GM23338 (cell line): ENCODE data around the gene SLC8A1. TPM values are rescaled to one million over a fixed set of nuclear protein-coding genes. Genes with fewer than 3 reads are reported as not detected.

Experiments used
- ATAC-seq: fragments of 200-7000 bp; cut with Tn5 transposase; 3 replicates; pipeline ENCODE4 v1.9.1; 2020
- DNase-seq: peaks from one replicate; pipeline ENCODE4 v3.0.0-alpha.2; 2015; ENCODE audit warnings: low spot score
- H2AFZ ChIP-seq: fragments of 200-600 bp; sonication (generic); 2 replicates; pipeline ENCODE4 v1.8.0; 2016; ENCODE audit warnings: antibody characterized with exemption, mild to moderate bottlenecking, moderate library complexity
- H3F3A ChIP-seq: fragments of 200-600 bp; sonication (generic); replicated peaks from 2 replicates; pipeline ENCODE4 v1.8.0; 2017; ENCODE audit warnings: antibody characterized with exemption, mixed run types, low read depth
- H3K27ac ChIP-seq: fragments of 200-600 bp; sonication (generic); 2 replicates; pipeline ENCODE4 v1.6.1; 2016; ENCODE audit warnings: low read depth
- H3K27me3 ChIP-seq: fragments of 200-600 bp; sonication (generic); 2 replicates; pipeline ENCODE4 v1.8.0; 2016; ENCODE audit warnings: mild to moderate bottlenecking, mixed run types, moderate library complexity; ENCODE audit not compliant: insufficient read depth
- H3K36me3 ChIP-seq: fragments of 200-600 bp; sonication (generic); 2 replicates; pipeline ENCODE4 v1.8.0; 2016; ENCODE audit warnings: mild to moderate bottlenecking; ENCODE audit not compliant: insufficient read depth
- H3K4me1 ChIP-seq: fragments of 200-600 bp; sonication (generic); 2 replicates; pipeline ENCODE4 v1.8.0; 2016; ENCODE audit warnings: mild to moderate bottlenecking, moderate library complexity; ENCODE audit not compliant: insufficient read depth
- H3K4me2 ChIP-seq: fragments of 200-600 bp; sonication (generic); 2 replicates; pipeline ENCODE4 v1.7.1; 2017; ENCODE audit warnings: mixed run types
- H3K4me3 ChIP-seq: fragments of 200-600 bp; sonication (generic); 2 replicates; pipeline ENCODE4 v1.6.1; 2016; ENCODE audit warnings: mixed run types
- H3K79me2 ChIP-seq: fragments of 200-600 bp; sonication (generic); replicated peaks from 2 replicates; pipeline ENCODE4 v1.8.0; 2017; ENCODE audit warnings: mild to moderate bottlenecking; ENCODE audit not compliant: insufficient read depth
- H3K9me2 ChIP-seq: fragments of 200-600 bp; sonication (generic); 2 replicates; pipeline ENCODE4 v1.8.0; 2017; ENCODE audit not compliant: insufficient read depth
- H4K20me1 ChIP-seq: fragments of 200-600 bp; sonication (generic); replicated peaks from 2 replicates; pipeline ENCODE4 v1.8.0; 2017; ENCODE audit warnings: mild to moderate bottlenecking; ENCODE audit not compliant: insufficient read depth
- H3K27ac Mint-ChIP-seq: 2 replicates; pipeline ENCODE4 v1.8.0; 2020; ENCODE audit warnings: inconsistent platforms, mild to moderate bottlenecking, moderate library complexity, mixed read lengths
- H3K27me3 Mint-ChIP-seq: 3 replicates; pipeline ENCODE4 v1.8.0; 2022; ENCODE audit warnings: low read depth, mild to moderate bottlenecking, moderate library complexity, mixed read lengths, inconsistent platforms; ENCODE audit not compliant: insufficient read depth, poor library complexity
- H3K36me3 Mint-ChIP-seq: 3 replicates; pipeline ENCODE4 v1.8.0; 2021; ENCODE audit warnings: low read depth, mild to moderate bottlenecking, inconsistent platforms, moderate library complexity, mixed read lengths
- H3K4me1 Mint-ChIP-seq: 3 replicates; pipeline ENCODE4 v1.8.0; 2020; ENCODE audit warnings: mild to moderate bottlenecking, inconsistent platforms, mixed read lengths
- H3K4me3 Mint-ChIP-seq: 3 replicates; pipeline ENCODE4 v1.8.0; 2021; ENCODE audit warnings: moderate library complexity, mild to moderate bottlenecking, inconsistent platforms, mixed read lengths
- H3K9me3 Mint-ChIP-seq: 3 replicates; pipeline ENCODE4 v1.8.0; 2020; ENCODE audit warnings: moderate library complexity, mild to moderate bottlenecking, inconsistent platforms, mixed read lengths
- CREB1 ChIP-seq: fragments of 250-450 bp; sonication (Bioruptor Pico); IDR thresholded peaks from 2 replicates; pipeline ENCODE4 v1.5.0; 2020; ENCODE audit warnings: low read depth, mild to moderate bottlenecking, moderate library complexity
- EZH2 ChIP-seq: fragments of 200-600 bp; sonication (generic); IDR thresholded peaks from one replicate; pipeline ENCODE4 v1.8.0; 2017; ENCODE audit warnings: antibody characterized with exemption, mild to moderate bottlenecking, low read depth; ENCODE audit not compliant: unreplicated experiment
- EZH2phosphoT487 ChIP-seq: fragments of 200-600 bp; sonication (generic); IDR thresholded peaks from one replicate; pipeline ENCODE4 v1.8.1; 2018; ENCODE audit warnings: antibody characterized with exemption; ENCODE audit not compliant: unreplicated experiment
- JUNB ChIP-seq: IDR thresholded peaks from one replicate; pipeline ENCODE4 v1.6.1; 2016; ENCODE audit warnings: antibody characterized with exemption; ENCODE audit not compliant: unreplicated experiment
- NANOG ChIP-seq: IDR thresholded peaks from 2 replicates; pipeline ENCODE4 v1.6.1; 2016; ENCODE audit warnings: antibody characterized with exemption, borderline replicate concordance
- POLR2AphosphoS5 ChIP-seq: IDR thresholded peaks from 2 replicates; pipeline ENCODE4 v1.6.1; 2016; ENCODE audit warnings: antibody characterized with exemption, low read depth
- STAT1 ChIP-seq: IDR thresholded peaks from one replicate; pipeline ENCODE4 v1.6.1; 2016; ENCODE audit warnings: antibody characterized with exemption; ENCODE audit not compliant: unreplicated experiment
- ZNF114 ChIP-seq: fragments of 250-450 bp; sonication (Bioruptor Pico); IDR thresholded peaks from 2 replicates; pipeline ENCODE4 v1.5.0; 2020; ENCODE audit warnings: mild to moderate bottlenecking, moderate library complexity
- ZNF331 ChIP-seq: fragments of 250-450 bp; sonication (Bioruptor Pico); IDR thresholded peaks from 2 replicates; pipeline ENCODE4 v1.5.0; 2020; ENCODE audit warnings: low read depth, mild to moderate bottlenecking, moderate library complexity
- polyA plus RNA-seq: library from polyadenylated mRNA; unstranded; fragments of >200 nt; fragmentation: Nextera tagmentation; extraction: Ambion mirVana; gene quantifications from 2 replicates; pipeline ENCODE4 v1.2.1, GENCODE V29; 2016
- total RNA-seq: library from RNA; depleted of rRNA; stranded (reverse); fragments of >200 nt; shearing (Covaris generic); gene quantifications from 2 replicates; pipeline ENCODE4 v1.2.3, GENCODE V29; 2014
- TF ChIP-seq, protein P1 (sequence below): IDR thresholded peaks from 2 replicates; pipeline ENCODE4 v1.6.1; 2016; ENCODE audit warnings: antibody characterized with exemption
- TF ChIP-seq, protein P2 (sequence below): IDR thresholded peaks from one replicate; pipeline ENCODE4 v1.6.1; 2018; ENCODE audit warnings: antibody characterized with exemption; ENCODE audit not compliant: unreplicated experiment
- TF ChIP-seq, protein P3 (sequence below), 2 experiments: fragments of 200-600 bp in 1 of 2; sonication (generic) in 1 of 2; conservative IDR thresholded peaks; 2 replicates each; pipeline versions ENCODE4 v1.5.1 to v1.6.1; 2016 to 2017; ENCODE audit warnings: antibody characterized with exemption in 2 of 2, low read depth in 2 of 2, mild to moderate bottlenecking in 2 of 2, moderate library complexity in 1 of 2
- TF ChIP-seq, protein P4 (sequence below): fragments of 250-450 bp; sonication (Bioruptor Pico); IDR thresholded peaks from 2 replicates; pipeline ENCODE4 v1.5.0; 2020; ENCODE audit warnings: mild to moderate bottlenecking, moderate library complexity

SLC8A1 gene
- total and polyA plus RNA-seq, 2 experiments from 2014 or later, result 2.5 to 3.3 TPM

DNA sequence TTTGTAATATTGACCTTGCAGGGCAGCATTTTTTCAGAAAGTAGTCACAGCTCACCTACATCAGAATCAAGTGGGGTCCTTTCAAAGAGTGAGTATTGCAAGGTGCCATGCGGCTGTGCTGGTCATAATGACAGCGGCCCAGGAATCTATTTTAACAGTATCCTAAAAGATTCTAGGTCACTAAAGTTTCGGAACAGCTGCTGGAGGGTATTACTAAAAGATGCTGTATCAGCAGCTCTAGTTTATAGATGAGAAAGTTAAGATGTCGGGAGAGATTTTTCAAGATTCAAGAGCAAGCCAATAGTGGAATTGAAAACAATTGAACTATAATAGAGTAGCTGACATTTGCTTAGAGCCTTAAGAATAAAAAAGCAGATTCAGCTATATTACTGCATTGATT is 336.0 kb downstream of the SLC8A1 start:
- TF ChIP-seq EZH2phosphoT487, result no peak
- TF ChIP-seq NANOG, result no peak
- no peak for TF ChIP-seq STAT1
- TF ChIP-seq ZNF331 (CRISPR knock-in tag), result no peak
- no peak for TF ChIP-seq CREB1
- TF ChIP-seq, protein P1, sequence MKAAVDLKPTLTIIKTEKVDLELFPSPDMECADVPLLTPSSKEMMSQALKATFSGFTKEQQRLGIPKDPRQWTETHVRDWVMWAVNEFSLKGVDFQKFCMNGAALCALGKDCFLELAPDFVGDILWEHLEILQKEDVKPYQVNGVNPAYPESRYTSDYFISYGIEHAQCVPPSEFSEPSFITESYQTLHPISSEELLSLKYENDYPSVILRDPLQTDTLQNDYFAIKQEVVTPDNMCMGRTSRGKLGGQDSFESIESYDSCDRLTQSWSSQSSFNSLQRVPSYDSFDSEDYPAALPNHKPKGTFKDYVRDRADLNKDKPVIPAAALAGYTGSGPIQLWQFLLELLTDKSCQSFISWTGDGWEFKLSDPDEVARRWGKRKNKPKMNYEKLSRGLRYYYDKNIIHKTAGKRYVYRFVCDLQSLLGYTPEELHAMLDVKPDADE, result no peak
- no peak for TF ChIP-seq ZNF114 (CRISPR knock-in tag)
- no peak for TF ChIP-seq POLR2AphosphoS5
- TF ChIP-seq, protein P2, sequence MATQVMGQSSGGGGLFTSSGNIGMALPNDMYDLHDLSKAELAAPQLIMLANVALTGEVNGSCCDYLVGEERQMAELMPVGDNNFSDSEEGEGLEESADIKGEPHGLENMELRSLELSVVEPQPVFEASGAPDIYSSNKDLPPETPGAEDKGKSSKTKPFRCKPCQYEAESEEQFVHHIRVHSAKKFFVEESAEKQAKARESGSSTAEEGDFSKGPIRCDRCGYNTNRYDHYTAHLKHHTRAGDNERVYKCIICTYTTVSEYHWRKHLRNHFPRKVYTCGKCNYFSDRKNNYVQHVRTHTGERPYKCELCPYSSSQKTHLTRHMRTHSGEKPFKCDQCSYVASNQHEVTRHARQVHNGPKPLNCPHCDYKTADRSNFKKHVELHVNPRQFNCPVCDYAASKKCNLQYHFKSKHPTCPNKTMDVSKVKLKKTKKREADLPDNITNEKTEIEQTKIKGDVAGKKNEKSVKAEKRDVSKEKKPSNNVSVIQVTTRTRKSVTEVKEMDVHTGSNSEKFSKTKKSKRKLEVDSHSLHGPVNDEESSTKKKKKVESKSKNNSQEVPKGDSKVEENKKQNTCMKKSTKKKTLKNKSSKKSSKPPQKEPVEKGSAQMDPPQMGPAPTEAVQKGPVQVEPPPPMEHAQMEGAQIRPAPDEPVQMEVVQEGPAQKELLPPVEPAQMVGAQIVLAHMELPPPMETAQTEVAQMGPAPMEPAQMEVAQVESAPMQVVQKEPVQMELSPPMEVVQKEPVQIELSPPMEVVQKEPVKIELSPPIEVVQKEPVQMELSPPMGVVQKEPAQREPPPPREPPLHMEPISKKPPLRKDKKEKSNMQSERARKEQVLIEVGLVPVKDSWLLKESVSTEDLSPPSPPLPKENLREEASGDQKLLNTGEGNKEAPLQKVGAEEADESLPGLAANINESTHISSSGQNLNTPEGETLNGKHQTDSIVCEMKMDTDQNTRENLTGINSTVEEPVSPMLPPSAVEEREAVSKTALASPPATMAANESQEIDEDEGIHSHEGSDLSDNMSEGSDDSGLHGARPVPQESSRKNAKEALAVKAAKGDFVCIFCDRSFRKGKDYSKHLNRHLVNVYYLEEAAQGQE, result no peak
- TF ChIP-seq, protein P3, sequence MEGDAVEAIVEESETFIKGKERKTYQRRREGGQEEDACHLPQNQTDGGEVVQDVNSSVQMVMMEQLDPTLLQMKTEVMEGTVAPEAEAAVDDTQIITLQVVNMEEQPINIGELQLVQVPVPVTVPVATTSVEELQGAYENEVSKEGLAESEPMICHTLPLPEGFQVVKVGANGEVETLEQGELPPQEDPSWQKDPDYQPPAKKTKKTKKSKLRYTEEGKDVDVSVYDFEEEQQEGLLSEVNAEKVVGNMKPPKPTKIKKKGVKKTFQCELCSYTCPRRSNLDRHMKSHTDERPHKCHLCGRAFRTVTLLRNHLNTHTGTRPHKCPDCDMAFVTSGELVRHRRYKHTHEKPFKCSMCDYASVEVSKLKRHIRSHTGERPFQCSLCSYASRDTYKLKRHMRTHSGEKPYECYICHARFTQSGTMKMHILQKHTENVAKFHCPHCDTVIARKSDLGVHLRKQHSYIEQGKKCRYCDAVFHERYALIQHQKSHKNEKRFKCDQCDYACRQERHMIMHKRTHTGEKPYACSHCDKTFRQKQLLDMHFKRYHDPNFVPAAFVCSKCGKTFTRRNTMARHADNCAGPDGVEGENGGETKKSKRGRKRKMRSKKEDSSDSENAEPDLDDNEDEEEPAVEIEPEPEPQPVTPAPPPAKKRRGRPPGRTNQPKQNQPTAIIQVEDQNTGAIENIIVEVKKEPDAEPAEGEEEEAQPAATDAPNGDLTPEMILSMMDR (conservative IDR thresholded peaks at IDR 0.05; ENCODE audit: low read depth in 2 of 2), result no peak
- no peak for TF ChIP-seq JUNB
- TF ChIP-seq, protein P4, sequence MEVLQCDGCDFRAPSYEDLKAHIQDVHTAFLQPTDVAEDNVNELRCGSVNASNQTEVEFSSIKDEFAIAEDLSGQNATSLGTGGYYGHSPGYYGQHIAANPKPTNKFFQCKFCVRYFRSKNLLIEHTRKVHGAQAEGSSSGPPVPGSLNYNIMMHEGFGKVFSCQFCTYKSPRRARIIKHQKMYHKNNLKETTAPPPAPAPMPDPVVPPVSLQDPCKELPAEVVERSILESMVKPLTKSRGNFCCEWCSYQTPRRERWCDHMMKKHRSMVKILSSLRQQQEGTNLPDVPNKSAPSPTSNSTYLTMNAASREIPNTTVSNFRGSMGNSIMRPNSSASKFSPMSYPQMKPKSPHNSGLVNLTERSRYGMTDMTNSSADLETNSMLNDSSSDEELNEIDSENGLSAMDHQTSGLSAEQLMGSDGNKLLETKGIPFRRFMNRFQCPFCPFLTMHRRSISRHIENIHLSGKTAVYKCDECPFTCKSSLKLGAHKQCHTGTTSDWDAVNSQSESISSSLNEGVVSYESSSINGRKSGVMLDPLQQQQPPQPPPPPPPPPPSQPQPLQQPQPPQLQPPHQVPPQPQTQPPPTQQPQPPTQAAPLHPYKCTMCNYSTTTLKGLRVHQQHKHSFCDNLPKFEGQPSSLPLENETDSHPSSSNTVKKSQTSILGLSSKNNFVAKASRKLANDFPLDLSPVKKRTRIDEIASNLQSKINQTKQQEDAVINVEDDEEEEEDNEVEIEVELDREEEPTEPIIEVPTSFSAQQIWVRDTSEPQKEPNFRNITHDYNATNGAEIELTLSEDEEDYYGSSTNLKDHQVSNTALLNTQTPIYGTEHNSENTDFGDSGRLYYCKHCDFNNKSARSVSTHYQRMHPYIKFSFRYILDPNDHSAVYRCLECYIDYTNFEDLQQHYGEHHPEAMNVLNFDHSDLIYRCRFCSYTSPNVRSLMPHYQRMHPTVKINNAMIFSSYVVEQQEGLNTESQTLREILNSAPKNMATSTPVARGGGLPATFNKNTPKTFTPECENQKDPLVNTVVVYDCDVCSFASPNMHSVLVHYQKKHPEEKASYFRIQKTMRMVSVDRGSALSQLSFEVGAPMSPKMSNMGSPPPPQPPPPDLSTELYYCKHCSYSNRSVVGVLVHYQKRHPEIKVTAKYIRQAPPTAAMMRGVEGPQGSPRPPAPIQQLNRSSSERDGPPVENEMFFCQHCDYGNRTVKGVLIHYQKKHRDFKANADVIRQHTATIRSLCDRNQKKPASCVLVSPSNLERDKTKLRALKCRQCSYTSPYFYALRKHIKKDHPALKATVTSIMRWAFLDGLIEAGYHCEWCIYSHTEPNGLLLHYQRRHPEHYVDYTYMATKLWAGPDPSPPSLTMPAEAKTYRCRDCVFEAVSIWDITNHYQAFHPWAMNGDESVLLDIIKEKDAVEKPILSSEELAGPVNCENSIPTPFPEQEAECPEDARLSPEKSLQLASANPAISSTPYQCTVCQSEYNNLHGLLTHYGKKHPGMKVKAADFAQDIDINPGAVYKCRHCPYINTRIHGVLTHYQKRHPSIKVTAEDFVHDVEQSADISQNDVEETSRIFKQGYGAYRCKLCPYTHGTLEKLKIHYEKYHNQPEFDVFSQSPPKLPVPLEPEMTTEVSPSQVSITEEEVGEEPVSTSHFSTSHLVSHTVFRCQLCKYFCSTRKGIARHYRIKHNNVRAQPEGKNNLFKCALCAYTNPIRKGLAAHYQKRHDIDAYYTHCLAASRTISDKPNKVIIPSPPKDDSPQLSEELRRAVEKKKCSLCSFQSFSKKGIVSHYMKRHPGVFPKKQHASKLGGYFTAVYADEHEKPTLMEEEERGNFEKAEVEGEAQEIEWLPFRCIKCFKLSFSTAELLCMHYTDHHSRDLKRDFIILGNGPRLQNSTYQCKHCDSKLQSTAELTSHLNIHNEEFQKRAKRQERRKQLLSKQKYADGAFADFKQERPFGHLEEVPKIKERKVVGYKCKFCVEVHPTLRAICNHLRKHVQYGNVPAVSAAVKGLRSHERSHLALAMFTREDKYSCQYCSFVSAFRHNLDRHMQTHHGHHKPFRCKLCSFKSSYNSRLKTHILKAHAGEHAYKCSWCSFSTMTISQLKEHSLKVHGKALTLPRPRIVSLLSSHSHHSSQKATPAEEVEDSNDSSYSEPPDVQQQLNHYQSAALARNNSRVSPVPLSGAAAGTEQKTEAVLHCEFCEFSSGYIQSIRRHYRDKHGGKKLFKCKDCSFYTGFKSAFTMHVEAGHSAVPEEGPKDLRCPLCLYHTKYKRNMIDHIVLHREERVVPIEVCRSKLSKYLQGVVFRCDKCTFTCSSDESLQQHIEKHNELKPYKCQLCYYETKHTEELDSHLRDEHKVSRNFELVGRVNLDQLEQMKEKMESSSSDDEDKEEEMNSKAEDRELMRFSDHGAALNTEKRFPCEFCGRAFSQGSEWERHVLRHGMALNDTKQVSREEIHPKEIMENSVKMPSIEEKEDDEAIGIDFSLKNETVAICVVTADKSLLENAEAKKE (CRISPR knock-in tag), result no peak
- no peak for TF ChIP-seq EZH2
- ATAC-seq (no peak), DNase-seq (no peak)
- Histone ChIP-seq H3K36me3 (no peaks in the 10 kb centered on the region), H3K4me1 (no peaks in the 10 kb centered on the region), H3K27ac (no peak overlapping the region), H3K27me3 (no peaks in the 10 kb centered on the region), H4K20me1 (no peaks in the 10 kb centered on the region), H3F3A (no peaks in the 10 kb centered on the region), H3K4me3 (no peak overlapping the region), H3K4me2 (no peak overlapping the region), H2AFZ (no peak overlapping the region), H3K9me2 (no peaks in the 10 kb centered on the region), H3K79me2 (no peaks in the 10 kb centered on the region)
- Mint-ChIP-seq H3K4me3 (no peak overlapping the region), H3K9me3 (no peaks in the 10 kb centered on the region), H3K36me3 (no peaks in the 10 kb centered on the region), H3K27ac (no peak overlapping the region), H3K27me3 (no peaks in the 10 kb centered on the region), H3K4me1 (no peaks in the 10 kb centered on the region)
